Right lobe of liver (tissue), 6 donors: ENCODE data around the gene ISYNA1. TPM values are rescaled to one million over a fixed set of nuclear protein-coding genes. Genes with fewer than 3 reads are reported as not detected.

Experiments
- ATAC-seq, 4 donors: fragments of 200-7000 bp; cut with Tn5 transposase; one replicate each; pipeline ENCODE4 v1.9.1; 2020; ENCODE audit warnings: mild to moderate bottlenecking in 4 of 4, moderate library complexity in 4 of 4
- DNase-seq, 3 donors: peaks; one replicate each; pipeline ENCODE4 v3.0.0-alpha.2; 2020
- H3K27ac ChIP-seq, 3 donors: fragments of 200-600 bp; one replicate each; pipeline ENCODE4 v1.8.0; 2022
- H3K27me3 ChIP-seq, 2 donors: fragments of 200-600 bp; one replicate each; pipeline ENCODE4 v1.8.0; 2022
- H3K36me3 ChIP-seq, 4 donors: fragments of 200-600 bp; sonication (generic) in 1 of 4; one replicate each; pipeline versions ENCODE4 v1.5.1 to v1.8.0; 2017 to 2022; ENCODE audit warnings: control low read depth in 1 of 4
- H3K4me1 ChIP-seq, 4 donors: fragments of 200-600 bp; sonication (generic) in 1 of 4; one replicate each; pipeline versions ENCODE4 v1.5.1 to v1.8.0; 2017 to 2022; ENCODE audit warnings: control low read depth in 1 of 4
- H3K4me3 ChIP-seq, 3 donors: fragments of 200-600 bp; one replicate each; pipeline ENCODE4 v1.8.0; 2022
- H3K9me3 ChIP-seq, 4 donors: fragments of 200-600 bp; sonication (generic) in 1 of 4; one replicate each; pipeline versions ENCODE4 v1.5.1 to v1.8.0; 2017 to 2022; ENCODE audit warnings: control low read depth in 1 of 4
- CTCF ChIP-seq, 4 donors: fragments of 200-600 bp in 3 of 4; fragments of 450-650 bp in 1 of 4; IDR thresholded peaks; one replicate each; pipeline versions ENCODE4 v1.5.1 to v1.8.0; 2016 to 2022; ENCODE audit warnings: antibody characterized with exemption in 4 of 4, mild to moderate bottlenecking in 2 of 4
- POLR2A ChIP-seq: fragments of 450-650 bp; IDR thresholded peaks from one replicate; pipeline ENCODE4 v1.6.1; 2017; ENCODE audit warnings: antibody characterized with exemption, mild to moderate bottlenecking
- WGBS: methylation state at CpG from one replicate; pipeline ENCODE4 v1.1.6; 2018; ENCODE audit warnings: low coverage, low lambda C conversion rate; ENCODE audit not compliant: insufficient coverage; ENCODE audit errors: missing lambda C conversion rate; 5-methylcytosine and 5-hydroxymethylcytosine counted together
- intact Hi-C, 2 donors: fragments of 100-400 bp; cut with DNase I; formaldehyde crosslinking; loops; one replicate each; pipeline versions ENCODE4 v1.11.2 to v1.14.1; 2022
- total RNA-seq, 6 experiments: library from RNA; depleted of rRNA in 2 of 6; stranded (reverse); fragments of >200 nt in 2 of 6; fragmentation: NEBNext Ultra II Directional in 3 of 6; extraction: Animal tissue kit (Norgen Biotek cat#: 25700) in 3 of 6; gene quantifications; one replicate each; pipeline versions ENCODE4 v1.1.0 to v1.2.4, GENCODE V29; 2016 to 2023
- donor health status: DM: no; HTN: yes; CAD: no.
- donor health status: DM: no; HTN: no; CAD: no.
- donor health status: DM: no; HTN: no; CAD: no.
- donor health status: DM: no; HTN: yes; CAD: no.
- donor health status: DM: no; HTN: yes; CAD: no.

The ISYNA1 gene
- total RNA-seq, 6 experiments from 2014 or later = 6.5 to 8.3 (median 7.8) TPM

DNA sequence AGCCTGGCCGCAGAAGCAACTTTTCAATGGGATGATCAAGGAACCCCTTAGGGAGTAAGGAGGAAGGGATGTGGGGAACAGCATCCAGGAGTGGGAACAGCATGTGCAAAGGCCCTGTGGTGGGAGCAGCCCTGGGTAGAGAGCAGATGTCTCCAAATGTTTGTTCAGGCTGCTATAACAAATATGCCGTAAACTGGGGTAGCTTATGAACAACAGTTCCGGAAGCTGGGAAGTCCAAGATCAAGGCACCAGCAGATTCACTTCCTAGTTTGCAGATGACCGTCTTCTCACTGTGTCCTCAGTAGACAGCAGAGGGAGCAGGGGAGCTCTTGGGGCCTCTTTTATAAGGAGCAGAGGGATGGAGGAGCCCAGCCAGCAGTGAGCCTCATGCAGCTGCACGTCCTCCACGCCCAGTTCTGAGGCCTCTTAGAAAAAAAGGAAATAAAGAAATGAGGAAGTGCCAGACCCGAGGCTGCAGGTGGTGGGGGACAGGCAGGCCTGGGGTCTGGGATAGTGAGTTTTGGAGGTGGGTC, 36.3 kb downstream of the ISYNA1 start:
- 78% methylated on average over 4 of the region's 7 CpGs for WGBS
- Histone ChIP-seq H3K4me1 (peaks cover 0 to 44% (median 9%) of the 10 kb centered on the region in 4 donors), H3K27ac (peak overlapping the region in 2 of 3 donors; percentile 22 to 24), H3K27me3 (no peaks in the 10 kb centered on the region), H3K9me3 (no peaks in the 10 kb centered on the region), H3K4me3 (no peak overlapping the region), H3K36me3 (no peaks in the 10 kb centered on the region)
- ATAC-seq (peak; percentile 50 to 65 (median 62)), DNase-seq (peak in 2 of 3 donors; percentile 61 to 74)
- intact Hi-C loops = no loop called here
- TF ChIP-seq POLR2A (no peak), CTCF (IDR thresholded peaks at IDR 0.05) (peak in 3 of 4 donors; percentile 28 to 42 (median 36))

DNA sequence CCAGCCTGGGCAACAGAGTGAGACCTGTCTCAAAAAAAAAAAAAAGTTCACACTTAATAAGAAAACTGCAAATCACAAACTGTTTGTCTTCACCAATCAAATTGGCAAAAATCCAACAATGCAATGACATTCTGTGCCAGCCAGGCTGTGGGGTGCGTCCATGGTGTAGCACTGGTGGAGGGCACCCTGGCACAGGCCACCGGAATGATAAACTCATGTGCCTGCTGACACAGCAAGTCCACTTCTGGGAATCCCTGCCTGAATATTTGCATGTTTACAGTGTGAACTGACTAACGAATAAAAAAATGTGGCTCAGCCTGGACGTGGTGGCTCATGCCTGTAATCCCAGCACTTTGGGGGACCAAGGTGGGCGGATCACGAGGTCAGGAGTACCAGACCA, 38.9 kb downstream of the ISYNA1 start:
- H3K9me3 ChIP-seq = no peaks in the 10 kb centered on the region
- WGBS = 16% methylated on average over 6 of the region's 6 CpGs
- intact Hi-C loops = no loop called here
- peak; percentile 60 to 79 (median 74) for ATAC-seq
- H3K36me3 ChIP-seq = no peaks in the 10 kb centered on the region
- no peaks in the 10 kb centered on the region for H3K27me3 ChIP-seq
- peaks cover 0 to 54% (median 13%) of the 10 kb centered on the region in 4 donors for H3K4me1 ChIP-seq
- peak overlapping the region; percentile 6 to 79 (median 59) for H3K27ac ChIP-seq
- TF ChIP-seq POLR2A = no peak
- no peak for TF ChIP-seq CTCF (IDR thresholded peaks at IDR 0.05)
- H3K4me3 ChIP-seq = no peak overlapping the region
- peak; percentile 83 to 91 (median 90) for DNase-seq

- DNase-seq (peak; percentile 55 to 74 (median 63)), ATAC-seq (peak; percentile 24 to 44 (median 32))
- peak within 1 kb of the TSS; percentile 27 to 79 (median 45) for H3K27ac ChIP-seq
- H3K36me3 ChIP-seq = no peaks in the 10 kb centered on the region
- TF ChIP-seq POLR2A (peak; percentile 64), CTCF (IDR thresholded peaks at IDR 0.05) (no peak)
- WGBS = 33% methylated on average over 10 of the region's 33 CpGs
- peaks cover 0 to 49% (median 9%) of the 10 kb centered on the region in 4 donors for H3K4me1 ChIP-seq
- no peaks in the 10 kb centered on the region for H3K9me3 ChIP-seq
- peak within 1 kb of the TSS; percentile 10 to 38 (median 30) for H3K4me3 ChIP-seq
- no peaks in the 10 kb centered on the region for H3K27me3 ChIP-seq
- intact Hi-C loops = no loop called here
These were observed 40.4 kb downstream of the ISYNA1 start, which contains the start of gene LRRC25 for GRCh38 chr19:18397242-18398202. Gene LRRC25, minus strand, starts transcription at chr19:18397622. Its CDS starts 659 bp downstream, at chr19:18396963.

- Histone ChIP-seq H3K27ac (peak overlapping the region; percentile 27 to 75 (median 45)), H3K4me1 (peaks cover 0 to 49% (median 9%) of the 10 kb centered on the region in 4 donors), H3K27me3 (no peaks in the 10 kb centered on the region), H3K9me3 (no peaks in the 10 kb centered on the region), H3K36me3 (no peaks in the 10 kb centered on the region), H3K4me3 (peak overlapping the region; percentile 10 to 38 (median 30))
- ATAC-seq (peak; percentile 59 to 77 (median 68)), DNase-seq (peak; percentile 72 to 90 (median 87))
- WGBS = 20% methylated on average over 1 of the region's 37 CpGs
- no peak for TF ChIP-seq POLR2A
- no peak for TF ChIP-seq CTCF (IDR thresholded peaks at IDR 0.05)
- intact Hi-C loops = no loop called here
These were observed 41.3 kb downstream of the ISYNA1 start for GRCh38 chr19:18396471-18397241.
